GM06990 (cell line): Measurements from ENCODE around the gene IKZF2.

ENCODE experiments used
- DNase-seq: peaks from one replicate; pipeline ENCODE4 v3.0.0-alpha.2; 2011; ENCODE audit not compliant: insufficient read length; ENCODE audit errors: extremely low read depth
- H3K27me3 ChIP-seq: replicated peaks from 2 replicates; pipeline ENCODE4 v1.6.0; 2011; ENCODE audit warnings: low read length; ENCODE audit not compliant: control insufficient read depth, insufficient read depth
- H3K36me3 ChIP-seq: 2 replicates; pipeline ENCODE4 v1.5.1; 2011; ENCODE audit warnings: low read length; ENCODE audit not compliant: control insufficient read depth, insufficient read depth
- H3K4me3 ChIP-seq: replicated peaks from 2 replicates; pipeline ENCODE4 v1.5.1; 2011; ENCODE audit warnings: low read depth, mild to moderate bottlenecking, control low read depth, low read length
- CTCF ChIP-seq: IDR thresholded peaks from 2 replicates; pipeline ENCODE4 v1.5.1; 2011; ENCODE audit warnings: low read length, control low read depth, mild to moderate bottlenecking, inconsistent platforms; ENCODE audit not compliant: insufficient read depth, poor library complexity, severe bottlenecking

The IKZF2 gene

GRCh38 chr2:213162516-213163118 lies 11.2 kb upstream of the IKZF2 start:
- DNase-seq = no peak
- Histone ChIP-seq H3K36me3 (no peaks in the 10 kb centered on the region), H3K4me3 (no peak overlapping the region), H3K27me3 (no peaks in the 10 kb centered on the region)
- TF ChIP-seq CTCF = no peak

DNA sequence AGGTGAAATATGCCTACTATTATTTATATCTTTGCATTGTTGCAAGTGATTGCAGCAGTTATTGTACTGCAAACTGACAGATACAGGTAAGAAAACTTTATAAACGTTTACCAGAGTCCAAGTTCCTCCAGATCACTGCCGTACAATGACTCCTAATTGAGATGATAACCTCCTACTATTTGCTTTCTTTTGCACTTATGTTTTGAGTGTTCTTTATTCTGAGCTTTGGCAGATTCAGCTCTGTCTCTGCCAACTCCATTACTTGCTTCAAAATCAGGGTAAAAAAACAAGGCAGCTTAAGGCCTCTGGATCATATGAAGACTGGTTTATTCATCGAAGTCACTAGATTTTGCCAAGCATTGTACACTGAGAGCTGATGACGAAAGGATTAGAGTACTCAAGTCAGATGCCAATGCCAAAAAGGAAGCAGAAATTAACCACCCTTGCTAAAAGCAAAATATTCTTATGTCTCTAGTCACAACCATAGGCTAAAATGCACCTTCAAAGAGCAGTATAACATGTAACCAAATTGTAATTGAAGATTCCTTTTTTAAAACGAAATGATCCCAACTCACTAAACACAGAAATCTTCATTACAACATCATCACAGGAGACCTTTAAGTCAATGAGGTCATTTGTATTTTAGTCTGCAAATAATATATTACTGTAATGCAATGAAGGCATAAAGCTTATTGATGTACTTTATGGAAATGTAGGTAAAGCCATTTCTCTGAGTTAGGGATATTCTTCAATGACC lies 10.5 kb upstream of the IKZF2 start:
- no peak for DNase-seq
- H3K4me3 ChIP-seq = no peak overlapping the region
- no peak for TF ChIP-seq CTCF

DNA sequence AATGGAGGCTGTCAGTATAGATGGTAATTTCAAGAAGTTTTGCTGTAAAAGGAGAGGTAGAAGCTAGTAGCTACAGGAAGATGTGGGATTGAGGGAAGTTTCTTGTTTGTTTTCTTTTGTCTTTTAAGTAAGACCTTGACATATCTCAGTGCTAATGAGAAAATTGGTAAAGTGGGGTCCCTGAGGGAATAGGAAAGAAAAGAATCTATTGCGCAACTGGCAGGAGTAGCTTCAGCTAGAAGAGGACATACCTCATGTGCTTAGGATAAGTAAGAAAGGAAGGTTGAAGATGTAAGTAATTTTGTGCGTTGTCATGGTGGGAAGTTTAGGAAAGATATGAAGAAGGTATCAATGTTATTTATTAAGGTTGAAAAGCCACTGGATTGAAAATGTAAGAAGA lies 8.4 kb upstream of the IKZF2 start:
- Histone ChIP-seq H3K4me3 (no peak overlapping the region), H3K27me3 (no peaks in the 10 kb centered on the region), H3K36me3 (no peaks in the 10 kb centered on the region)
- no peak for DNase-seq
- TF ChIP-seq CTCF = no peak

More for the DNA sequence above, 10.5 kb upstream of the IKZF2 start:
- no peaks in the 10 kb centered on the region for H3K36me3 ChIP-seq
- H3K27me3 ChIP-seq = no peaks in the 10 kb centered on the region

- DNase-seq = peak; percentile 64
- Histone ChIP-seq H3K4me3 (no peak overlapping the region), H3K27me3 (no peaks in the 10 kb centered on the region), H3K36me3 (no peaks in the 10 kb centered on the region)
- TF ChIP-seq CTCF = no peak
These were observed 5.8 kb upstream of the IKZF2 start for GRCh38 chr2:213157242-213157641.

DNA sequence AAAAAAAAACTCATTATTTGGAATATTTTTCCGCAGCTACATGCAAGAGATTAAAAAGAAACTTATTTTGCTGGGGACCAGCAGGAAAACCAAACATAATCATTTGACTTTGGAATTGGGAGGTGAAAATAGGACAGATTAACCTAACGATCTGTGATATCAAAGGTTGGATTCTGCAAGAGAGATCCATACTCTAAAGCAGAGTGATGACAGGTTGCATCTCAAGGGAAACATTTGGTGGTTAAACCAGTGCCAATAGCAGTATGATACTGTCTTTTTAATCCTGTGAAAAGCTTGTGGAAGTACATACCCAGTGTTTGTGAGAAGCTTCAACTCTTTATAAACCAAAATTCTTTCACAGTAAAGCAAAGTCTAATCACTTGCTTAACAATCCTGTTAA lies 5.3 kb upstream of the IKZF2 start:
- Histone ChIP-seq H3K4me3 (no peak overlapping the region), H3K27me3 (no peaks in the 10 kb centered on the region), H3K36me3 (no peaks in the 10 kb centered on the region)
- TF ChIP-seq CTCF = no peak
- DNase-seq = no peak
